Measurements from ENCODE around the gene SLITRK4.

Gene SLITRK4

GRCh38 chrX:143580266-143580665, 55.6 kb downstream of the SLITRK4 start:
- DNase-seq (ENCODE audit: insufficient read length, low spot score), result no peak
- TF ChIP-seq POLR2A (IDR thresholded peaks at IDR 0.05; ENCODE audit: low read depth, low read length), result no peak
- no peak for TF ChIP-seq PAX5 (IDR thresholded peaks at IDR 0.05; ENCODE audit: insufficient read depth, low read length, severe bottlenecking)
- TF ChIP-seq TAF1 (IDR thresholded peaks at IDR 0.05; ENCODE audit: low read depth, low read length), result no peak
- TF ChIP-seq SPI1 (IDR thresholded peaks at IDR 0.05; ENCODE audit: low read depth, low read length), result no peak
- no peak for FAIRE-seq
